Smooth muscle cell (in vitro differentiated cells): ENCODE results near the gene HOXC9. TPM values are rescaled to one million over a fixed set of nuclear protein-coding genes. Genes with fewer than 3 reads are reported as not detected.

Source experiments
- DNase-seq: peaks from one replicate; lab custom pipeline; 2025; ENCODE audit not compliant: unreplicated experiment; lab: John Stamatoyannopoulos, UW
- H2AFZ ChIP-seq: fragments of 200-600 bp; sonication (generic); 2 replicates; pipeline ENCODE4 v1.6.0; 2016; ENCODE audit warnings: antibody characterized with exemption, low read depth, mild to moderate bottlenecking
- H3F3A ChIP-seq: fragments of 200-600 bp; sonication (generic); 2 replicates; pipeline ENCODE4 v1.6.0; 2017; ENCODE audit warnings: antibody characterized with exemption, low read depth
- H3K27ac ChIP-seq: fragments of 200-600 bp; sonication (generic); 2 replicates; pipeline ENCODE4 v1.5.1; 2016; ENCODE audit warnings: low read depth, mild to moderate bottlenecking
- H3K27me3 ChIP-seq: fragments of 200-600 bp; sonication (generic); 2 replicates; pipeline ENCODE4 v1.6.1; 2016; ENCODE audit warnings: low read depth, mild to moderate bottlenecking
- H3K36me3 ChIP-seq: fragments of 200-600 bp; sonication (generic); 2 replicates; pipeline ENCODE4 v1.5.1; 2016; ENCODE audit warnings: low read depth
- H3K4me1 ChIP-seq: fragments of 200-600 bp; sonication (generic); 2 replicates; pipeline ENCODE4 v1.5.1; 2016; ENCODE audit warnings: low read depth
- H3K4me2 ChIP-seq: fragments of 200-600 bp; sonication (generic); 2 replicates; pipeline ENCODE4 v1.6.0; 2016; ENCODE audit warnings: mild to moderate bottlenecking
- H3K4me3 ChIP-seq: fragments of 200-600 bp; sonication (generic); 2 replicates; pipeline ENCODE4 v1.5.1; 2016; ENCODE audit warnings: mild to moderate bottlenecking
- H3K79me2 ChIP-seq: fragments of 200-600 bp; sonication (generic); 2 replicates; pipeline ENCODE4 v1.6.0; 2016; ENCODE audit warnings: low read depth, mild to moderate bottlenecking
- H3K9ac ChIP-seq: fragments of 200-600 bp; sonication (generic); 2 replicates; pipeline ENCODE4 v1.6.0; 2016; ENCODE audit warnings: low read depth
- H3K9me3 ChIP-seq: fragments of 200-600 bp; sonication (generic); replicated peaks from 2 replicates; pipeline ENCODE4 v1.5.1; 2016; ENCODE audit warnings: low read depth
- H4K20me1 ChIP-seq: fragments of 200-600 bp; sonication (generic); 2 replicates; pipeline ENCODE4 v1.6.0; 2016; ENCODE audit warnings: low read depth
- CTCF ChIP-seq: fragments of 200-600 bp; sonication (generic); IDR thresholded peaks from 2 replicates; pipeline ENCODE4 v1.5.1; 2017; ENCODE audit warnings: borderline replicate concordance, mild to moderate bottlenecking, antibody characterized with exemption; ENCODE audit not compliant: insufficient read depth, poor library complexity, severe bottlenecking
- WGBS: methylation state at CpG from one replicate; pipeline ENCODE4 v1.1.7; 2016; ENCODE audit warnings: low lambda C conversion rate; 5-methylcytosine and 5-hydroxymethylcytosine counted together
- polyA plus RNA-seq: library from polyadenylated mRNA; unstranded; fragments of >200 nt; fragmentation: Nextera tagmentation; extraction: Ambion mirVana; gene quantifications from 2 replicates; pipeline ENCODE4 v1.2.1, GENCODE V29; 2016
- total RNA-seq: library from RNA; depleted of rRNA; stranded (reverse); fragments of >200 nt; gene quantifications from 2 replicates; pipeline ENCODE4 v1.2.3, GENCODE V29; 2014

HOXC9 gene
- total and polyA plus RNA-seq, 2 experiments from 2014 or later = 1.2 to 2.7 TPM

DNA sequence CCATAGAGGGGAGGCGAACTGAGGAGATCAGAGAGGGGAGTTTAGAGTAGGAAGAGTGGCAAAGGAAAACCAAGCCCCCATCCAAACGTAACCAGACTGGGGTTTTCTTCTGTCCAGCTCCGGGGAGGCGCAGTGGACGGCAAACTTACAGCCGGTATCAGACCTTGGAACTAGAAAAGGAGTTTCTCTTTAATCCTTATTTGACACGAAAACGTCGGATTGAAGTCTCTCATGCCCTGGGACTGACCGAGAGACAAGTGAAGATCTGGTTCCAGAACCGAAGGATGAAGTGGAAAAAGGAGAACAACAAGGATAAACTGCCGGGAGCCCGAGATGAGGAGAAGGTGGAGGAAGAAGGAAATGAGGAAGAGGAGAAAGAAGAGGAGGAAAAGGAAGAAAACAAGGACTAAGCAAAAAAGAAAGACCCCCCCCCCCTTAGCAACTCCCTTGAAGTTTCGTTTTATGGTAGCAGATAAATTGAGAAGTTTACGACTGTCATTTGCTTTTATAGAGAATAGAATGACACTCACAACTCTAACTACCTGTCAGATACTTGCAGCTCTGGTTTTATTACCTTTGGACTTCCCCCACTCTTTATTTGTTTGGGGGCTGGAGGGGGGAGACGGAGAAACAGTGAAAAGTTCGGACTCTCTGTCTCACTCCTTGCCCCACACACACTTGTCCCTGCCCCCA lies 11.2 kb downstream of the HOXC9 start:
- Histone ChIP-seq H3K9ac (no peak overlapping the region), H3K36me3 (no peaks in the 10 kb centered on the region)

DNA sequence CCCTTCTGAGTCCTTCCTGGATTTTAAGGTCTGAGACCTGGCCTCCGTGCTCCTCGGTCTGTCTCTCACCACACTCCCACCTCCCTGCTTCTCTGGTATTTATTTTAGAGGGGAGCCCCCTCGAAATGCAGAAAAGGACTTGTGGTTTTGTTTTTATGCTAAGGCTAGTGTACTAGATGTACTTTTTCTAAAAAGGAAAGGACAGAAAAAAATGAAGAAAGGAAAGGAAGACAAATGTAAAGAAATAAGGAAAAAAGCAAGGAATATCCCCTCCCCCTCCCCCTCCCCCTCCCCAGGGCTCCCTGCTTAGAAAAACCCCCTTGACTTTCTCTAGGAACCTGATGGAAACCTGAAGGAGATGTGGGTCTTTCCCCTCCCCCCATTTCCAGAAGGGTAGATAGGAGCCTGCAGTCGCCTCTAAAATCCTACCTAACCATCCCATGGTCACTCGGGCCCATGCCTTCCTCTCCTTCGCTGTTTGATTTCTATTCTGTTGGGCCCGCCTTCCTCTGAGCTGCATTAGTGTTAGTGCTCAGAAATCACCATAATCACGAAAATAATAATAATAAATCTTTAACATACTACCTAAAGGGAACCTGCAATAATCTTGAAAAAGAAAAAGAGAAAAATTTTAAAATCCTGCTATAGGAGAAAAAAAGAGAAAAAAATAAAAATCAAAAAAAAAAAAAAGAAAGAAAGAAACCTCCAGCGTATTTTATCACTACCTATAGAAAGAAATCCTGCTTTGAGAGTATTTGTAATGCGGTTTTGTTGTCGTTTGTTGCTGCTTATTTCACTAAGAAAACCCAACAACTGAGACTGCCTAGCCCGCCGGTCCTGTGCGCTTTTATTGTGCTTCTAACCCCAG lies 11.9 kb downstream of the HOXC9 start:
- Histone ChIP-seq H3K27me3 (peaks cover 98% of the 10 kb centered on the region), H3K4me1 (peaks cover 3% of the 10 kb centered on the region), H3K4me2 (peak overlapping the region; percentile 71), H3K9me3 (no peaks in the 10 kb centered on the region), H3K4me3 (peak overlapping the region; percentile 49), H3K36me3 (no peaks in the 10 kb centered on the region), H3K27ac (no peak overlapping the region), H4K20me1 (no peaks in the 10 kb centered on the region), H3K9ac (no peak overlapping the region), H3K79me2 (no peaks in the 10 kb centered on the region), H3F3A (no peaks in the 10 kb centered on the region), H2AFZ (no peak overlapping the region)
- DNase-seq = no peak
- WGBS = 29% methylated on average over 14 of the region's 14 CpGs
- TF ChIP-seq CTCF = no peak

More for the DNA sequence above, 11.2 kb downstream of the HOXC9 start:
- H3K27me3 ChIP-seq = peaks cover 98% of the 10 kb centered on the region
- H3K4me2 ChIP-seq = peak overlapping the region; percentile 71
- peaks cover 3% of the 10 kb centered on the region for H3K4me1 ChIP-seq
- no peak overlapping the region for H3K27ac ChIP-seq
- peak overlapping the region; percentile 49 for H3K4me3 ChIP-seq
- H3K79me2 ChIP-seq = no peaks in the 10 kb centered on the region
- WGBS = 15% methylated on average over 17 of the region's 17 CpGs
- TF ChIP-seq CTCF = no peak
- H3F3A ChIP-seq = no peaks in the 10 kb centered on the region
- no peaks in the 10 kb centered on the region for H4K20me1 ChIP-seq
- DNase-seq = no peak
- H3K9me3 ChIP-seq = no peaks in the 10 kb centered on the region
- H2AFZ ChIP-seq = no peak overlapping the region

DNA sequence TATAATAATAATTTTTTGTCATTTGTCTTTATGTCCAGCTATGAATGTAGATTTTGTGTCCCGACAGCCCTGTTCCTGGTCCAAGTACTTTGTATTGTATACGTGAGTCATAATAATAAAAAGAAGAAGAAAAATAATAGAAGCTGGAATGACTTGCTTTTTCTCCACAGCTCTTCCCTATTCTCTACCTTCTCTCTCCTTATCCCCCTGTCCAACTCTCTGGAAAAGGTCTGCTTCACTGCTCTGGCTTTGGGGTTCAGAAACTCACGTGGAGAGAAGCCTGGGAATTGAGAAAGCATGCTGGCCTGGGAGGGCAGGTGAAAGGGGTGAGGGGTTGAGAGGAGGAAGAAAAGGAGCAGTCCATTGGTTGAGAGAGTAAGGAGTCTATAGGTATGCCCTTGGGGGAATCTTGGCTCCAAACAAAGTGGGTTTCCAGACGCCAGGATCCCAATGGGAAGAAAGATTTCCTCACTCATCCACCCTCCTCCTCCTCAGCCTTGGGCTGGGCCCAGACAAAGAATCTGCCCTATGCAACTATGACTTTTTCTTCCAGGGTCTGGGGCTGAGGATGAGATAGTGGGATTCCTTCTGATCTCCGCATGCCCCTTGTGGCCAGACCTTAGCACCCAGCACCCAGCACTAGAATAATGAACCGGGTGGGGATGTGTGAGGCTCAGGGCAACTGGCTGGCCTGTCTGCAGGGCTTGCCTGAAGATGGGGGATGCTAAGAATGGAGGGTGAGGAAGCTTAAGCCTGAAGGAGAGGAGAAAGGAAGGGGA lies 12.9 kb downstream of the HOXC9 start:
- Histone ChIP-seq H3K27me3 (peaks cover 95% of the 10 kb centered on the region), H3K27ac (no peak overlapping the region), H3K4me1 (peaks cover 3% of the 10 kb centered on the region), H3K36me3 (no peaks in the 10 kb centered on the region), H3K9me3 (no peaks in the 10 kb centered on the region), H3K4me3 (no peak overlapping the region), H2AFZ (no peak overlapping the region), H3K9ac (no peak overlapping the region), H4K20me1 (no peaks in the 10 kb centered on the region), H3F3A (no peaks in the 10 kb centered on the region), H3K79me2 (no peaks in the 10 kb centered on the region), H3K4me2 (no peak overlapping the region)
- TF ChIP-seq CTCF = no peak
- 31% methylated on average over 6 of the region's 6 CpGs for WGBS
- DNase-seq = no peak
